ENCODE measurements around the gene THSD4.

The THSD4 gene

GRCh38 chr15:71820127-71820526, 704.9 kb downstream of the THSD4 start:
- TF ChIP-seq CTCF (conservative IDR thresholded peaks at IDR 0.05) = no peak
- no peak overlapping the region for H3K27ac ChIP-seq

GRCh38 chr15:71821547-71822129, 706.4 kb downstream of the THSD4 start:
- no peak for TF ChIP-seq CTCF (conservative IDR thresholded peaks at IDR 0.05)
- no peak overlapping the region for H3K27ac ChIP-seq

- TF ChIP-seq CTCF (conservative IDR thresholded peaks at IDR 0.05) = no peak
- no peak overlapping the region for H3K27ac ChIP-seq
These were observed 707.8 kb downstream of the THSD4 start for GRCh38 chr15:71822890-71823630.

GRCh38 chr15:71823801-71824200, 708.5 kb downstream of the THSD4 start:
- no peak for TF ChIP-seq CTCF (conservative IDR thresholded peaks at IDR 0.05)
- no peak overlapping the region for H3K27ac ChIP-seq

- no peak for TF ChIP-seq CTCF (conservative IDR thresholded peaks at IDR 0.05)
- no peak overlapping the region for H3K27ac ChIP-seq
These were observed 709.9 kb downstream of the THSD4 start for GRCh38 chr15:71825021-71825730.

GRCh38 chr15:71826196-71826595, 710.9 kb downstream of the THSD4 start:
- TF ChIP-seq CTCF (conservative IDR thresholded peaks at IDR 0.05) = no peak
- H3K27ac ChIP-seq = no peak overlapping the region

- no peak overlapping the region for H3K27ac ChIP-seq
- no peak for TF ChIP-seq CTCF (conservative IDR thresholded peaks at IDR 0.05)
These were observed 715.7 kb downstream of the THSD4 start for GRCh38 chr15:71830981-71831380.

All from VCaP (cell line).